Posterior cingulate gyrus (tissue), 11 donors: Measurements from ENCODE around the gene FEM1B.

Experiments
- DNase-seq, 10 donors: peaks; one replicate each; pipeline versions ENCODE4 v3.0.0 to v3.0.0-alpha.2; 2020 to 2021; ENCODE audit warnings: mixed read lengths in 3 of 10
- intact Hi-C: fragments of 100-400 bp; cut with DNase I; formaldehyde crosslinking; loops from one replicate; pipeline ENCODE4 v1.15.1; 2023

Gene FEM1B

GRCh38 chr15:68317281-68318007 is 39.9 kb downstream of the FEM1B start:
- DNase-seq = peak in 6 of 10 donors; percentile 4 to 50 (median 20)
- intact Hi-C loops = no loop called here

DNA sequence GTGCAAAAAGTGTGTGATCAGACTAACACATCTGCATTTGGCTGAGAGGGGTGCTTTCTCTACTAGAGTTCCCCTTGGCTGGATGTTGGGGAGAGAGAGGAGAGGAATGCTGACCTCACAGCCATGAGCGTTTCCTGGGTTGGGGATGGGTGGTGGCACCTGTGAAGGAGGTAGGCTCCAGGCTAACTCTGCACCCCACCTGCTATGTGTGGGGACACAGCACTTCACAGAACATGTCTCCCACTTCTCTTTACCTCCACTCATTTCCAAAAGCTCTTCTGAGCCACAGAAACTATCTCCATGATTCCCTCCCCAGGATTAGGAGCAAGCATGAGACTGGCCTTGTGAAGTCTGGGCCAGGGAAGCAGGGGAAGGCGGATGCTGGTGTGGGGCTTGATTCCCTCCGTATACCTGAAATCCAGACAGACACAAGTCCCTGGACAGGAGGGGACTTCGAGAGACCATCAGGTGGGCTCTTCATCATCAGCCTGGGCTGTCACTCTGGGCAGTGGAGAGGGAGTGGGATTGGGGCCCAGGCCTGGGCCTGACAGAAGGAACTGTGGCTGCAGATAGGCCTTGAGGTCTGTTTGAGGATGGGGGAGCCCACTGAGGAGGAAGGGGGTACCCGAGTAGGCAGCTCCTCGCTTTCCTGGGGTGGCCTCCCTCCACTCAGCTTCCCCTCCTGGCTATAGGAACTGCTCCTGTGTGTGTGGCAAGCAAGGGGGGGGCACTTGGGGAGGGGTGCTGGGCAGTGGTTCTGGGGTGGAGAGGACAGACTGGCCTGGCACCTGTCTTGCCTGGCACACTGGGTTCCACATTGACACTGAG is 40.7 kb downstream of the FEM1B start:
- intact Hi-C loops = no loop called here

DNA sequence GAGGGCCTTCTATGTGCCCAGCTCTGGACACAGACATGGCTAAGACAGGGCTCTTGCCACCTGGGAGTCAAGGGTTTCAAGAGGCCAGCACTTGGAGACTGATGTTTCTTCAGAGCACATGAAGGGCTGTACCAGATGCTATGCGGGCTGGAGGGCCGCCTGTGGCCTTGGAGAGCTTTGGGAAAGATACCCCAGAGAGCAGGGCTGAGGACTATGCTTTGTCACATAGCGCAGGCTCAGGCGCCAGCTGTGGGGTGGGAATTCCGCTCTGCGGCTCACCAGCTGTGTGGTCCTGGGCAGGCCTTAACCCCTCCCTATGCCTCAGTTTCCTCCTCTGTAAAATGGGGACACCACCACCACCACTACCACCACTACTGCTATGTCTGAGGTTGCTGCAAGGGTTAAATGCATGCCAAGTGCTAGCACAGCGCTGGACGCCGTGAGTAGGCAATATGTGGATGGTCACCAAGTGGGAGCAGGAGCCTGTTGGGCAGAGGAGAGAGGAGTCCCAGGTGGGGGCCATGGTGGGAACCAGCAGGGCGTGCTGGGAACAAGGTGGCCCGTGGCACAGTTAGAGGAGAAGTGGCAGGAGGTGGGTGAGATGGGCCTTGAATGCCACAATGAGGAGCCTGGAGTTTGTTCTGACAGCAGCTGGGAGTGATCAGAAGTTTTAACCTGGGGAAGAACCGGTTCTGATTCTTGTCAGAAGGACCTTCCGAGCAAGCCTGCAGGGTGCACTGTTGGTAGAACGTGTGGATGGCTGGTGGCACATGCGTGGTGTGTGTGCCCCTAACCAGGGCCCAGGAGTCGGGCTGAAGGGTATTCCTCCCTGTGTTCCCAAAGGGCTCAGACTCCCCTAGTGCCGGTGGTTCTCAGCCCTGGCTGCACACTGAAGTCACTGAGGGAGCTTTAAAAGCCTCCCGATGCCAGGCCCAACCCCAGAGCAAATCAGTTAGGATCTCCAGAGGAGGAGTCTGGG is 41.7 kb downstream of the FEM1B start:
- DNase-seq = peak in 4 of 10 donors; percentile 10 to 76 (median 34)
- intact Hi-C loops = no loop called here

More for the DNA sequence above, 40.7 kb downstream of the FEM1B start:
- peak in 5 of 10 donors; percentile 2 to 67 (median 37) for DNase-seq

DNA sequence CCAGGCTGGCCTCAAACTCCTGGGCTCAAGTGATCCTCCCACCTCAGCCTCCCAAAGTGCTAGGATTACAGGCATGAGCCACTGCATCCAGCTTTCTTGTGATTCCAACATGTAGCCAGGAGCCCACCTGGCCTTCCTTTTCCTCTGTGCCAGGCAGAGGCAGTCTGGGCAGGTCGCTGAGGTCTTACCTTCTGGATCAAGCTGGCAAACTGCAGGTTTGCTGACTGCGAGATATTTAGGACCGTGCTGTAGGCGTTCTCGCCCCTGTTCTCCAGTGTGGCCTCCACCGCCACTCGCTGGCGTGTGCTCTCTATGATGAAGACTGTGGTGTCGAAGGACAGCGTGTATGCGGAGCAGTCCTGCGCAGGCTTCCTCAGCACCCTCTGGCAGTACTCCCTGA is 42.5 kb downstream of the FEM1B start:
- intact Hi-C loops = no loop called here
- DNase-seq = peak in 3 of 10 donors; percentile 4 to 63 (median 37)

DNA sequence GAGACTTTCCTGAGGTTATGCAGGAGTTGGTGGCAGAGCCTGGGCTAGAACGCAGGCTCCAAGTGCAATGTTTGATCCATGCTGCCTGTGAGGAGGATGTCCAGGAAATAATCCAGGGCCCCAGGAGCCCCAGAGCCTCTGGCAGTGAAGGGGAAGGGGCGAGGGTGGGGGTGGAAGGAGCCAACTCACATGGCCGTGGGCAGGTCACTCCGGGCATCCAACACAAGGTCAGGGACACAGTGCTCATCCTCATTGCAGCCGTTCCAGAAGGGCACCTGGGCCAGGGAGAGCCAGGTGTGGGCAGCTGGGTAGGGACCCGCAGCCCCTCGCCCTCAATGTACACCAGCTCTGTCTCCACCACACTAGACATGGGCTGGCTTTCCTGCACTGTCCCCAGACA is 43.7 kb downstream of the FEM1B start:
- peak in 3 of 10 donors; percentile 17 to 48 (median 39) for DNase-seq
- intact Hi-C loops = no loop called here

DNA sequence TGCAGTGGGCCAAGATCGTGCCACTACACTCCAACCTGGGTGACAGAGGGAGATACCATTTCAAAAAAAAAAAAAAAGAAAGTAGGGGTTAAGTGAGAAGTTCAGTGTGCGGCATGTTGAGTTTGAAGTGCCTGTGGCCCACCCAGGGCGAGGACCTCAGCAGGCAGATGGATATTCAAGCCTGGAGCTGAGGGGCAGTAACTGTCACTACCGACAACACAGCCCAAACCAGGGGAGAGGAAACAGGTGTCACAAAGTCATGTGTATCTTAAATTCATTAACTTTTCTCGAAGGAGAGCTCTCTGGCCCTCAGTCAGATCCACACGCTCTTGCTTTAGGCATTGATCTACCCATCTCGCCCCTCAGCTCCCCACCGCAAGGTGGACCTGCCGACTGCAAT is 45.3 kb downstream of the FEM1B start:
- DNase-seq = peak in 1 of 10 donors; percentile 17
- intact Hi-C loops = no loop called here

DNA sequence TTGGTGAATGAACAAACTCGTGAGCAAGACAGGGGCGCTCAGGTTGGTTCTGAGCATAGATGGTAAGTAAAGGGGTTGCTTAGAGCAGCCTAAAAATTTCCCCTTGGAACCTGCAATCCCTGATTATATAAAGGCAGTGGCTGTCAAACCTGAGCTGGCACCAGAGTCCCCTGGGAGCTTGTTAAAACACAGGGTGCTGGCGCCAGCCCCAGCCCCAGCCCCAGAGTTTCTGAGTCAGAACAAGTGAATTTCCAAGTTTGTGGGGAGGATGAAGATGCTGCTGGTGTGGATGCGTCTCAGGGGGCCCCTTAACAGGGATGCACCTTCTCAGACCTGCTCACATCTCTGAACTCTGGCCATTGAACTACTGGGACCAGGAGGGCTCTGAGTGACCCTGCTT is 48.2 kb downstream of the FEM1B start:
- peak in 1 of 10 donors; percentile 8 for DNase-seq
- intact Hi-C loops = no loop called here

- no peak for DNase-seq
- intact Hi-C loops = no loop called here
Observed at GRCh38 chr15:68326711-68327354, 49.3 kb downstream of the FEM1B start.

DNA sequence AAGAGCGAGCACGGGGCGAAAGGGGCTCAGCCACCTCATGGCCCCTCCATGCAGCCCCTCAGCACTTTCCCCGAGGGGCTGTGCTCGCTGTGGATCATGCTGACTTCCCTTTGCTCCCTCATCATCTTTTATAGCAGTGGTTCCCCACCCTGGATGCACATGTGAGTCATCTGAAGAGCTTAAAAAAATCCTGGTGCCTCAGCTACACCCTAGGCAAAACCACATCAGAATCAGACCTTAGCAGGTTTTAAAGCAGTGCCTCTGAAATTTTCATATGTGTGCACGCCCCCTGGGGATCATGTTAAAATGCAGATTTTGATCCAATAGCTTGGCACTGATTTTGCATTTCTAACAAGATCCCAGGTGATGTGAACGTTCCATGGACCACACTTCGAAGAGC is 50.9 kb downstream of the FEM1B start:
- intact Hi-C loops = no loop called here
- no peak for DNase-seq

- intact Hi-C loops = no loop called here
Observed at GRCh38 chr15:68328964-68329363, 51.4 kb downstream of the FEM1B start.

GRCh38 chr15:68330416-68330815 is 52.9 kb downstream of the FEM1B start:
- intact Hi-C loops = loop anchor here (1.0 kb wide), 1 partner anchor 188 kb away; no protein-coding TSS in a partner anchor
- DNase-seq = no peak

More at GRCh38 chr15:68328964-68329363, 51.4 kb downstream of the FEM1B start:
- no peak for DNase-seq

GRCh38 chr15:68330901-68331300 is 53.4 kb downstream of the FEM1B start:
- peak in 8 of 10 donors; percentile 18 to 90 (median 52) for DNase-seq
- intact Hi-C loops = loop anchor here (1.0 kb wide), 1 partner anchor 187 kb away; no protein-coding TSS in a partner anchor

GRCh38 chr15:68332266-68332665 is 54.7 kb downstream of the FEM1B start:
- peak in 1 of 10 donors; percentile 58 for DNase-seq

DNA sequence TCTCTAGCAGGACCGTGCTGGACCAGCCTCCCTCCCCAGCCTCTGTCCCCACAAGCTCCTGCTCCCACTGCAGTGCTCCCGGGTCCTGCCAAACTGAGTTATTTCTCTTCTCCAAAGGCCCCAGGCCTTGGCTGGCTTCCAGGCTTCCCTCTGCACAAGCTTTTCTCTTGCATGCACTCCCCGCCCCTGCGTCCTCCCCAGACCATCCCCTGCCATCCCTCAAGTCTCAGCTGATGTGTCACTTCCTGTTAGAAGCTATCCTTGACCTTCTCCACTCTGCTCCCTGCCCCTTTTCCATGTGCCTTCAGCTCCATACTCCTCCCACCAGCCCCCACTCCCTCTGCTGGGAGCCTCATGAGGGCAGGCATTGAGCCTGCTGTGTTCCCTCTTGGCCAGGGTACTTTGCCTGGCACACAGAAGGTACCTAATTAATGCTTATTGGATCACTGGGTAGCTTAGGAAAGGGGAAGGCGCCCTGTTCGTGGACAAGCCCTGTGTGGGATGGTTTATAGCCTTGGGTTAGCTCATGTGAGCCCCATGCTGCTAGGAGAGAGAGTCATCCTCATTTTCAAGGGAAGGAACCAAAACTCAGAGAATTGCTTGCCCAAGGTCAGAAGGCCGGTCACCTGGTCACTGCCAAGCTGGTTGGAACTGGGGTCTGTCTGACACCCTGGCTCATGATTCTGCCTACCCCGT is 56.4 kb downstream of the FEM1B start:
- intact Hi-C loops = no loop called here
- DNase-seq = peak in 1 of 10 donors; percentile 53

More at GRCh38 chr15:68332266-68332665, 54.7 kb downstream of the FEM1B start:
- intact Hi-C loops = no loop called here

DNA sequence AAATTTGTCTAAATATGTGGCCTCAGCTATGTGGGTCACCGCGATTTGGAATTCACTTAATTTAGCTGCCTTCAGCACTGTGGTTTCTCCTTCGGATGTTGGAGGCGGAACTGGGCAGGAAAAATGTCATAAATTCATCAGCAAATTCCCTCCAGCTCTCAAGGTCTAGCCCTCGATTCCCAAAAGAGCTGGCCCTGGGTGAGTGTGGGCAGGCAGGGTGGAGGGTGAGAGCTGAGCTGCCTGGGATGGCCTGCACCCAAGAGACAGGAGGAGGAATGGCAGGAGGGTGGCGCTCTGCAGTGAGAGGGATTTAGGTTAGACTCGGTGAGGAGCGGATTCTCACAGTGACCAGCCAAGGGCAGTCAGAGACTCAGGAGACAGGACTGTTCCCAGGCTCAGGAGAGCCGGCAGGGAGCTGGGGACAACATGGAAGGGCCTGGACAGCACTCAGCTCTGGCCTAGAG is 57.1 kb downstream of the FEM1B start:
- peak in 1 of 10 donors; percentile 59 for DNase-seq

GRCh38 chr15:68335251-68335650 is 57.7 kb downstream of the FEM1B start:
- intact Hi-C loops = no loop called here
- DNase-seq = peak in 4 of 10 donors; percentile 37 to 64 (median 42)

More for the DNA sequence above, 57.1 kb downstream of the FEM1B start:
- intact Hi-C loops = no loop called here

DNA sequence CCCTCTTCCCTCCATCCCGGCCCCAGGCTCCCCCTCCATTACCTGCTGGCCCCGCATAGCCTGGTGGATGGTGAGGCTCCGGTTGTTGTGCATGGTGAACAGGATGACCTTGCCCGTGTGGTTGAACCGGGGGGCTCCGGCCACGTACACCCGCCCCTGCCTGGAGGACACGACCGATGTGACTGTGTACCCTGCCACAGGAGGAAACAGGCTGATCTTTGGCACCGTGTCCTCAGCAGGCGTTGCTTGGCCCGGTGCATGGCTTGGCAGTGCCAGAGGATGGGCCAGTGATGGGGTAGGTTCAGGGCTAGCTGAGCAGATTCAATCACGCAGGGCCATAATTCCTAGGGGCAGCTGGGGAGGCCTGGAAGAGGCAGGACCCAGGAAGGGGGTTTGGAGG is 58.1 kb downstream of the FEM1B start:
- intact Hi-C loops = no loop called here
- DNase-seq = peak in 1 of 10 donors; percentile 70

GRCh38 chr15:68336516-68336915 is 59.0 kb downstream of the FEM1B start:
- no peak for DNase-seq

DNA sequence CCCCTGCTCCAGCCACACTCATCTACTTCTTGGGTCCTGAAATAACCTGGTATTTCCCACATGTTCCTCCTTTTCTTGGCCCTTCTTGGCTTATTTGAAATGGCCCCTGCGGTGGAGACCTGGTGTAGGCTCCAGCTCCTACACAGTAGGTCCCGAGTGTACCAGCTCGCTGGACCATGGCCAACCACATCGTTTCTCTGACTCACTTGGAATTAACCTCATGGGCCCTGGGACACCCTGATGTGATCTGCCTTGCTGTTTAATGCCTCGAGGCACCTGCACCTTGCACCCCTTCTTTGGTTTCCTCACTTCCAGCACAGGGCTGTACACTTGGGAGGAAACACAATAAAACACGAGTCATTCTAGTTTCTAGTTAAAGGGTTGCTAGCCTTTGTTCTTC is 60.3 kb downstream of the FEM1B start:
- peak in 1 of 10 donors; percentile 19 for DNase-seq
- intact Hi-C loops = no loop called here

More at GRCh38 chr15:68336516-68336915, 59.0 kb downstream of the FEM1B start:
- intact Hi-C loops = no loop called here
